Measurements from ENCODE around the gene LHFPL2.
"Not testable (repeated sequence)": the region's sequence is repeated elsewhere in the genome, so short reads cannot be mapped to it uniquely, and the experiment has no call there.

The LHFPL2 gene

GRCh38 chr5:78639791-78640190 lies 8.8 kb downstream of the LHFPL2 start:
- no peak for DNase-seq

GRCh38 chr5:78638973-78639669 lies 9.5 kb downstream of the LHFPL2 start:
- no peak for DNase-seq

- DNase-seq: no peak
Measured at GRCh38 chr5:78638423-78638822, 10.1 kb downstream of the LHFPL2 start.

GRCh38 chr5:78637468-78637867 lies 11.1 kb downstream of the LHFPL2 start:
- DNase-seq: no peak

- no peak for DNase-seq
Measured at GRCh38 chr5:78636682-78637081, 11.9 kb downstream of the LHFPL2 start.

- no peak for DNase-seq
Measured at GRCh38 chr5:78634634-78635033, 13.9 kb downstream of the LHFPL2 start.

- DNase-seq: no peak
Measured at GRCh38 chr5:78634229-78634628, 14.3 kb downstream of the LHFPL2 start.

GRCh38 chr5:78633700-78634099 lies 14.9 kb downstream of the LHFPL2 start:
- DNase-seq: no peak

- DNase-seq: no peak
Measured at GRCh38 chr5:78632467-78632866, 16.1 kb downstream of the LHFPL2 start.

GRCh38 chr5:78631931-78632330 lies 16.6 kb downstream of the LHFPL2 start:
- DNase-seq: no peak

- DNase-seq: no peak
Measured at GRCh38 chr5:78630047-78630446, 18.5 kb downstream of the LHFPL2 start.

- DNase-seq: no peak
Measured at GRCh38 chr5:78629624-78630023, 18.9 kb downstream of the LHFPL2 start.

GRCh38 chr5:78628270-78628992 lies 20.1 kb downstream of the LHFPL2 start:
- DNase-seq: no peak

GRCh38 chr5:78627766-78628165 lies 20.8 kb downstream of the LHFPL2 start:
- DNase-seq: no peak

- DNase-seq: no peak
Measured at GRCh38 chr5:78627175-78627574, 21.4 kb downstream of the LHFPL2 start.

- DNase-seq: no peak
Measured at GRCh38 chr5:78626009-78626571, 22.5 kb downstream of the LHFPL2 start.

GRCh38 chr5:78624992-78625391 lies 23.6 kb downstream of the LHFPL2 start:
- DNase-seq: no peak

- DNase-seq: no peak
Measured at GRCh38 chr5:78624011-78624541, 24.5 kb downstream of the LHFPL2 start.

- no peak for DNase-seq
Measured at GRCh38 chr5:78622302-78622971, 26.1 kb downstream of the LHFPL2 start.

GRCh38 chr5:78621291-78621738 lies 27.3 kb downstream of the LHFPL2 start:
- DNase-seq: no peak

GRCh38 chr5:78620119-78620518 lies 28.5 kb downstream of the LHFPL2 start:
- DNase-seq: not testable (repeated sequence)

GRCh38 chr5:78618303-78618702 lies 30.3 kb downstream of the LHFPL2 start:
- no peak for DNase-seq

GRCh38 chr5:78615697-78616096 lies 32.9 kb downstream of the LHFPL2 start:
- no peak for DNase-seq
